ENCODE data around the gene GAP43.

GAP43 gene

DNA sequence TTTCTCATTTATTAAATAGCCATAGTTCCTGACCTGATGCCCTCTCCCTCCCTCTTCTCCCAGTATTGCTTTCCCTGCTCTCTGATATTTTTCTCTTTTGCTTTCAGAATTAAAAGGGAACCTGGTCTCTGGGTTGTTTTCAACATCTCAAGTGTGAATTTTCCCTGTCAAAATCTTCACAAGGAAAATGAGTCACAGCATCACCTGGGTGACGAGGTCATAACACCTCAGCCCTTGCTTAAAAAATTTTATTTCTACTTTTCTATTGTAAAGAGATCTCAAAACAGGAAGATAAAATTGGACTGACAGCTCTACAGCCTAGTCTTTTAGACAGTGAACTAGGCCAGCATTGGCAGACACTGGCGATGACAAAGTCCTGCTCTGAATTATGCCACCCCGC, 40.1 kb downstream of the GAP43 start:
- DNase-seq, result no peak

DNA sequence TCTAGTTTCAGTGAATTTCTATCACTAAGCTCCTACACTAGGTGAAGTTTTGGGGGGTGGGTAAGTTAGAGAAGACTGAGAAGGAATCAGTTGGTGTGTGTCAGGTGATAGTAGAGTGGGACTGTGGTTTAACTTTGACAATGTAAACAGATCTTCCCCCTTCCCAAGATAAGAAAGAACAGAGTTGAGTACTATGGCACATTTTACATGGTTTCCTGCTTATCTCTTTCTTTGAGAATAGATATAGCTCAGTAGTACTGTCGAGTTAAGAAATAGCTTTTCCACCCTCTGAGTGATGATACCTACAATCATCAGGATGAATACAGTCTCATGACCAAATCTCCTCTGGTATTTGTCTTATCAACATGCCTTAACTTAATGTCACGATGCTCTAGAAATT, 42.8 kb downstream of the GAP43 start:
- no peak for DNase-seq

DNA sequence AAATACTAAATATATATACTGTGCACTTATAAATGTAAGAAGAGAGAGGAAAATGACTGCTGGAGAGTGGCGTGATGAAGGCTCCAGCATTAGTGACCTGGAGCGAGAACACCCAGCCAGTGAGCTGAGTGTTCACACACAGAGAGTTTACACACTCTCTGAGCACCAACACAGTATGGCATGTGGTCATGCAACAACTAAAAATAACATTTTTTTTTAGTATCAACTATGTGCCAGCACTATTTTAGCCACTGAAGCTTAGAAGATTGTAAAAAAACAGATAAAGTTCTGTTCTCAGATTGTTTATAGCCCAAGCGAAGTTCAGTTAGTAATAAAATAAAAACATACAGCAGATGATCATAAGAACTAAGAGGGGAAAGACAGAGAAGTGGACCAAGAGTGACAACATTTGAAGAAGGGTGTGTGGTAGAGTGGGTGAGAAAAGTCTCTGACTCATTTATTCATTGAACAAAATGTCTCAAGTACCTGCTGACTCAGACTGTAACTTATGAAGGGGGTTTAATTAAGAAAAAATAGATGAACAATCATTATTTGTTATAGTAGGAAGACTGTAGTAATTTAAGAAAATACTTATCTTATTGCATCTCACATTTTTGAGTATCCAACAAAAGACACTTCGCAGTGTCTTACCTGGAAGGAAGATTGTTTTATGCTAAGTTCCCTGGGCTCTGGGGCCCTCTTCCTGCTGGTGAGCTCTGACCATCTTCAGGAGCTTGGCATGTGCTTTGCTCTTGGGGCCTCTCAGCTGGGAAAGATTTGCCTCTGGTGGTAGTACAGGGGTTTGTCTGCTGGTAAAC, 43.8 kb downstream of the GAP43 start:
- DNase-seq, result no peak

DNA sequence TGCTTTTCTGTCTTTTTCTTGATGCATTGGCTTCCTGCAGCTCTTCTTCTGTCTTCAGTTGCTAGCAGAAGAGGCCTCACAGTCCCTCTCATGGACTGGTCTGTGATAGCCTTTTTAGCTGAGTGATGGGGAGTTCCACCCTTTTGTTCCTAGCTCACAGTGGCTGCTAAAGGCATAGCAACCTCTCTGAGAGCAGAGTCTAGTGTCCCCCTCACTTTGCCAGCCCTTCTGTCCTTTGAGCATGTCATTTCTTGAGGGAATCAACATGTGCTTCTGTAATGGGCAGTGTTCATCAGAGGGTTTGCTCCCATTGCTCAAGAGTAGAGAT, 44.4 kb downstream of the GAP43 start:
- DNase-seq, result no peak

DNA sequence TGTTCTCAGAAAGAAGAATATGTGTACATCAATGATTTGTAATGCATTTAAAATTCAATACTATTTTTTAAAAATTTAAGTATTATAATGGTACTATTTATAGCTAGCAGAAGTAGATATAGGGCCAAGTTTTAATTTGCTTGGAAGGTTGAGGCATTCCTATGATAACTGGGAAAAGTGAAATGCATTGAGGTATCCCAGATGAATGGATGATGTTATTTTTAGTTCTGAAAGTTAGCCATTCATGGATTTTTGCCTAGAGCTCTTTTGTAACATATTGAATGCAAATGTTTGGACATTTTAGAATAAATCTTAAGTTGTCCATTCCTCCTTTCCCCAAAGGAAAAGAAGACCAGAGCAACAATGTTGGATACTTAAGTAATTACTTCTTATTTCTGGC, 47.6 kb downstream of the GAP43 start:
- DNase-seq, result no peak

DNA sequence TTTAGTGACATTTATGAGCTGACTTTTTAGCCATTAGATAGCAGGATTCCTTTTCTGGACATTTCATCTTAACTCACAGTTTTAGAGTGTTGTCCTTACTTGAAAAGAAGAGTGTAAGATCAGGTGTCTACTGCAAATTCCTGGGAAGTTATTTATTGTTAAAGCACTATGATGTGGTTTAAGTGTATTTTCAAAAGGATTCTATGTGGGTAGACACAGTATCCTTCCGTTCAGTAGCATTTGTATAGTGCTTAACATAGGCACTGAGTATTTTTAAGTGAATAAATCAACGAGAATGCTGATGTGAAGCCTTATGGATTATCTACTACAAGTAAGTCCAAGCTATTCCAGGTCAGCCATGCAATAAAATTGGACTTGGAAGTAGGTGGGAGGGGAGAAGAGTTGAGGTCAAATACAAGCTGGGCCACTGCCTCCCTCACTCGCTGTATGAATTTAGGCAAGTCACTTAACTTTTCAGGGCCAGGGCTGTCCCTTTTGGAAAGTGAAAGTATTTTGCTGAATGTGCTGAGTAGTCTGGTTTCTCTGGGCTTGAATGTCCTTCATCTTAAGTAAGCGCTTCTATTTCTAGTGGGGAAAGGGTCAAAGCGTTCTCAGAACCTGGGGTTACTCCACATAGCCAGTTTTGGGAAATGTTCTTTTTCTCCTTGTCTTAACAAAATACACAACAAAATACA, 48.6 kb downstream of the GAP43 start:
- no peak for DNase-seq

DNA sequence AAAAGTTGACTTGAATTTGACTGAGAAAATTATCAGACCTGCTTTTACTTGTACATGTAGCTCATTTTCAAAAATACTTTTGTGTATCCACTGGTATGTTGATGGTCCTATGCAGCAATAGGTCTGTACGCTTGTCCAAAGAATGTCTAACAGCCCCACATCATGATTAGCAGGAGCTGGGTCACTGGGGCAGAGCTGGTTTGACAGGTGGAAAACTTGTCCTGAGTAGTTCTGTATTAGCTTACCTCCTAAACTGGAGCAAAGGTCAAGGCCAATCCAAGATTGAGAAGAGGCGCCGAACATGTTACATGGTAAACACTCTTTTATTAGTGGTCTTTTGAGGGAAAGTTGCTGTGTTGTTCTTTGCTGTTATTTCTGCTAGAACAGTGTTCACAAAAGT, 50.6 kb downstream of the GAP43 start:
- DNase-seq, result no peak

DNA sequence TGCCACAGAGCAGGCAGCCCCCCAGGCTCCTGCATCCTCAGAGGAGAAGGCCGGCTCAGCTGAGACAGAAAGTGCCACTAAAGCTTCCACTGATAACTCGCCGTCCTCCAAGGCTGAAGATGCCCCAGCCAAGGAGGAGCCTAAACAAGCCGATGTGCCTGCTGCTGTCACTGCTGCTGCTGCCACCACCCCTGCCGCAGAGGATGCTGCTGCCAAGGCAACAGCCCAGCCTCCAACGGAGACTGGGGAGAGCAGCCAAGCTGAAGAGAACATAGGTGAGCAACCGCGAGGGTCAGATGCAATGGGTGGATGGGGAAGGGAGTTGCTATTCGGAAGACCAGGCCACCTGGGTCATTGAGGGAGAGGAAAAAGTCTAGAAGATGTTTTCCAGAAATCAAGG, 53.0 kb downstream of the GAP43 start:
- DNase-seq, result no peak

DNA sequence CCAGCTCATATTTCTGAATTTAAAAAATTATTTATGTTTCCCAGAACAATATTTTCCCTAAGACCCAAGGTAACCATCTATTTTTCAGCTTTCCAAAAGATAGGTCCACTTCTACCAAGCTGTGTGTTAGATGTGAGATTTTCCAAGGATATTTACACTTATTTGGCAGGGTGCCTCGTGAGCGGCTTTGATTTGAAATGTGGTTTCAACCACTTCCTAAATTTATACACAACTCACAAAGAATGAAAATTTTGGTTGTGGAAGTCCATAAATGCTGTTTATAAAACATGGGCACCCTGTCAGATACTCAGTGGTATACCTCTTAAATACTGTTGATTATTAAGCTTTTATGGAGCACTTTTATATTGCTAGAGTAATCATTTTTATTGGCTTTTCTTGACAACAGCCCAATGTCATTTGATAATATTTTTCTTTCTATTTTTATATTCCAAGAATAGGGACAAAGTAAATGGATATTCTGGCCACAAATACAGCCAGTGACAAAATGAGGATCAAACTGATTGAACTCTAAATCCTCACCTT, 57.6 kb downstream of the GAP43 start:
- DNase-seq, result no peak

DNA sequence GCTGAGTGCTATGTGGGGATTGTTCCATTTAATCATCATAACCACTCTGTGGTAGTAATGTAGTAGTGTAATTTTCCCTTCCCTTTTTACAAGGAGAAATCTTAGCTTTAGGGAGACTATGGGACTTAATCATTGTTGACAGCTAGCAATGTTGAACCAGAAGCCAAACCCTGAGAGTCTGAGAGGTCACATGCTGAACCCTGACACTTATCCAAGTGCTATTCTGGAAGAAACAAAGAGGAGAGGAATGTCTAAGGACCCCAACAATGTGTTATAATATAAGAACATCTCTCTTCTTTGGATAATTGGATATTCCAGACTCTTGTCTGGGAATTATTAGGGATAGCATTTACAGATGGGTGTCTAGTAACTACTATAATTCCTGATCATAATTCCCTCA, 58.4 kb downstream of the GAP43 start:
- no peak for DNase-seq

DNA sequence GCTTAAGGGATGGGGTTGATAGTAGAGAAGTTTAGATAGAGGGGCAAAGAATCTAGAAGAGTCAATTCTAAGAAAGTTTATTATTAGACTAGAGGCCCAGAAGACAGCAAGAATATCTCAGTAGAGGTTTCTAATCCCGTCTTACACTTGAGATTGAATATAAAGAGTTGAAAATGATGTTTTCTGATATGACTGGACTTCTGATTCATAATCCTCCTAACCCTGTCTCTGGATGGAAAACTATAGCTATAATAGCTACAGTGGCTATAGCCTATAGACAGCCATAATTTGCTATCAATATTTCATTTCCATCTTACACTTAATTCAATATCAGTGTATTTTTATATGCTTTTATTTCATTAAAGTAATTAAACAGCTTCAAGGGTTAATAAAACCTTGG, 60.0 kb downstream of the GAP43 start:
- no peak for DNase-seq

DNA sequence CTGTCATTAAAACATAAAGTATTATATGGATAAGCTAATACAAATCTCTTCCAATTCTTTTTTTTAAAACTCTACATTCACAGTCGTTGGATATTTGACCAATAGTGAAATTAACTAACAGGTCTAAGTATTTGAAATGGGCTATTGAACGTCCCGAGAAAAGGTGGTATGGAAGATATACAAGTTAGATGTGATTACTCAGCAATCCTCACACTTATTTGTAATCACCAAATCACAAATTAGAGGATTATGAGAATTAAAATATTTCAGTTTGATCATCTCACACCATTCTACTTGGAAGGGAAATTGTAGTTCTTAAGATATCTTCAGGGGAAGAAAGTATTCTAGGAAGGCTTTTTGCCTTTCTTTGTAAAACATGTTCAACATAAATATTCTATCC, 60.5 kb downstream of the GAP43 start:
- no peak for DNase-seq

DNA sequence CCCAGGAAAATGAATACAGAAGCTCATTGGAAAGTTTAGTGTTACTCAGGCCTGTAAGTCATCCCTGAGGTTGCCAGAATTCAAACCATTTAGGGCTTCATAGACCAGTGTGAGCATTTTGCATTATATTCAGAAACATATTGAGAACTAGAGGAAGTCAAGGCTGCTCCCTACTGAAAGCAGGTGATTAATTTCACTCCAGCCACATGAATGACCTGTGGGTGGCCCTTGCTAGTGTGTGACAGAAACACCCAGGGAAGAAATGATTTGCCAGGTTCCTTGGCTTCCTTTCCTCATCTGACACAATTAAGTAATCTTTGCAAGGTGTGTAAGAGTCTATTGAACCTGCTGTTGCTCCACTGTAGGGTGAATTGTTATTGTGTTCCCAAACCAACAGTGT, 61.8 kb downstream of the GAP43 start:
- no peak for DNase-seq

DNA sequence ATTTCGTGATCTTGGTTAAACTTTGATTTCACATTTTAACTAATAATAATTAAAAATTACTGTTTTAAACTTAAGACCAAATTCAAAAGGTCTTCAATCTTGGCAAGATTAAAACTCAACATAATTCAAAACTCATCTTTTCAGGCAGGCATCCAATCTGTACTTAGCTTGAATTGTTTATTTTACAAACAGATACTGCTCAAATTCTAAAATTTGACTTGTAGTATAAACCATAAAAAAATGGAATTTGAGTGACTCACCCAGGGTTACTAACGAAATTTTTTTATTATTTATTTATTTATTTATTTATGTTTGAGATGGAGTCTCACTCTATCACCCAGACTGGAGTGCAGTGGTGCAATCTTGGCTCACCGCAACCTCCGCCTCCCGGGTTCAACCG, 64.4 kb downstream of the GAP43 start:
- DNase-seq, result no peak

DNA sequence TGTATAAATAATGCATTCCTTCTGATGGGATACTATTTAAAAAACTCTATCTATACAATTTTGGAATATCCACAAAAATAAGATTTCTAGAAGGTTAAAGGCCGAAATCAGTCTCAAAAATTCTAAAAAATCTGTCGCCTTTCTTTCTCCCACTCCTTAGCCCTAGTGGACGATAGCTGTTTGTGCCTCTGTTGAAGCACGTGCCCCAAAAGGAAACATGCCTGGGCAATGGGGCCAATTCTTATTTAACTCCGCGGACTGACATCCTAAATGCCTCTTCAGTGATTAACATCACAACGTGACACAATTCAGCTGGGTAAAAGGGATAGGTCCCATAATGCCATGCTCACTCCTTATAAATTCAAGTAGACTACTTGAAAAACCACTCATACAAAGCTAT, 65.1 kb downstream of the GAP43 start:
- no peak for DNase-seq

DNA sequence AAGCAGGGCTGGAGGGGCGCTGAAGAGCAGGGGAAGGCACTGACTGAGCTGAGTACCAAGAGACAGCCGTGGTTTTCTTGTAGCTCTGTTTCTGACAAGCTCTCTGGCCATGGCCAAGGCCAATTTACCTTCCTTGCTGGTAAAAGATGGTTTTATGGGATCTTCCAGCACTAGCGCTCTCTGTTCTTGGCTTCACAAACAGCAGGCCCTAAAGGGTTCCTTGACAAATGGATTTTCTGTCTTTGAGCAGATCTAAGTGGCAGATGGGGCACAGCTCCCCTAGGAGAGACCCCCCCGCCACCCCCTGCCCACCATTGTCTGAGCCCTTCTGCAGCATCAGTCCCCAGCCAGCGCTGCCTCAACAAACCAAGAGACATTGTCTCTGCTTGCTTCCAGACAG, 66.6 kb downstream of the GAP43 start:
- no peak for DNase-seq

DNA sequence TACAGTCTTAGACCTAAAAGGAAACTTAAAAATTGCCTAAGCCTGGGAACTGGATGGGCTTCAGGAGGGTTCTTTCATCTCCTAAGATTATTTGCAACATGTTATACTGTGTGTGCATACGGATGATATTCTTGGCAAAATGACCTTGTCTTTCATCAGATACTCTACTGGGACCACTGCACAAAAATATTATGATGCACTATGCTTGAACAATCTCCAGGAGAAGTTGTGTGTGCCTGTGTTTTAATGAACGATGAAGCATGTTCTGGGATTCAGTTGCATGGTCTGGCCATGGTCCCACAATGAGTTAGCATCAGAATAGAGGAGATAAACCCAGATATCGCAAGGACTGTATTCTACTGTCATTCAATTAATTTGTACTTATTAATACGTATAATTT, 68.7 kb downstream of the GAP43 start:
- DNase-seq, result no peak

DNA sequence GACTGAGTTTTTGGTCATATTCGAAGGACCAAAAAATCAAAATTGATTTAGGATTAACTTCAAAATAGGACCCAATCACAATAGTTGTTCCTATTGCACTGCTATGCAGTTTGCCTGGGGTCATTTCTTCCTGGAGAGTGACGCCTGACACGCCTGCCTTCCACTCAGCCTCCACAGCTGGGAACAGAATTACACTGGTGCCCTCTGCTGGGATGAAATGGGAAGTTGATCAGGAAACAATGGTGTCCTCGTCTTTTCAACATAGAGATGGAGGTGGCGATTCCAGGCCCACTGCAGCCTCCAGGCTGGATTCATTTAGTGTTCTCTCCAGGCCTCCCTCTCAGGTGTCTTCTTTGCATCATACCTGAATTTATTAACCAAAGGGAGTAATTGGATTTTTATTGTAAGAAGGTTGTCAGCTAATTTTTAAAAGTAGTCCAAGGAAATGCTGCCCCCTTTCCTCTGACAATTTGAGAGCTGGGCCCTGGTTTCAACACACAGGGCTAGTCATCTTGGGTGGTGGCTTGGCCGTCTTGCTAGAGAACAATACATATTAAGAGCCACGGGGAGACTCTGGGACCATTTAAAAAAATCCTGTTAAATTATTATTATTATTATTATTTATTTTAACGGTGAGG, 69.7 kb downstream of the GAP43 start:
- peak; percentile 58 for DNase-seq

DNA sequence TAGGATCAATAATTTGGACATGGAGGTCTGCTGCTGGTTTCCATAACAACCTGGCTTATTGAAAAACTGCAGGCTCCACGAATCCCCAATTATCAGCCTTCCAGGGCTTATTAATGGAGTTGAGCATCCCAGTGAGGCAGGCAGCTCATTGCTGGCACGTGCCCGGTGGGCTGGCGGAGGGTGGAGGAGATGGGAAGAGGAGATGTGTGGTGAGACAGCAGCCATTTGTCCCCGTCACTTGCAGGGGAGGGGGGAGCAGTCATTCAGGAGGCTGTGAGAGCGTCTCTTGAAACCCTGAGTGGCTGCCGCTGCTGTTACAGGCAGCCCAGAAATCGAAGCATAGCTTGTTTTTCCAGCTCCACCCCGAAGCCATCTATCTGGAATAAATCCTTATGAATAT, 70.6 kb downstream of the GAP43 start:
- no peak for DNase-seq

DNA sequence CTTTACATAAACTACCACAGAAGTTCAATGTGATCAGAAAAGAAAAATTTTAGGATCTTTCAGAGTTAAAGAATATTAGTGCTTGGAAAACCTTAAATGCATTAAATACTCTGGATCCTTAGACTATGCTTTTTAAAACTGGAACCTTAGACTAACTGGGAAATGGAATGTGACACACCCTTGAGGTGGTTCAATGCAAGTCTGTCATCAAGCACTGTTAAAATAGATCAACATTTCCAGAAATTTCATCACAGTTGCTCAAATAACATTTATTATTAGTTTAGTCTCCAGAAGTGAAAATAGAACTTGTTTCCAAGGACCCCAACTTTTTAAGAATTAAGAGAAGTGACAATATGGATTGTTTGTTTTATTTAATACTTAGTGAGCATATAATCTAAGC, 71.8 kb downstream of the GAP43 start:
- no peak for DNase-seq

DNA sequence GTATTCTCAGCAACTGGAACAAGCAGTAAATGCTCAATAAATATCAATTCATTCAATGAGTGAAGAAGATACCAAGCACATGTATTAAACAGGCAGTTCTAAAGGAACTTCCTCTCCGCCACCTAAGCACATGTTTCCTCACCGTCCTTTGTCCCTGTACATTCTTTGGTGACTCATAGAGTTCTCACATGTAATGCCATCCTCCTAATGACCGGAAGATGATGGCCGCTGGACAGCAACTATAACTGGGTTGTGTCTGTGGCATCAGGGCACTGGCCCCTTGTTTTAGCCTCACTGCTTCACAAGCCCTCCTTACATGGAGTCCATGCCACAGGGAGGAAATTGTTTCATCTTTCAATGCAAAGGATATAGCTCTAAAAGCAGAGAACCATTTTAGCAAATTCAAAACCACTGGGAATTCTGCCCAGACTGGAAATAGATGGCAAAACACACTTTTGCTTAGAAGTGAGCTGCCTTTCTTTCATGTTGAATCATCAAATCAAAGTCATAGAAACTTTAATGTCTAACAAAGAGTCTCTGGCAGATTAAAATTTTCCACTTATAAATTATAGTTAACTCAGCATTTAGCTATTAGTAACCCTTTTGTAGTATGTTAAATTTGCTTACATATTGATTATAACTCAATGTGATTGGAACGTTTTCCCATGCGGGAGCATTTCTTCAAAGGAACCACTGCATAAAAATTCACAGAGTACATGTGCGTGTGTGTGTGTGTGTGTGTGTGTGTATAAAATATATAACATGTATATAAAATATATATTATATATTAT, 74.1 kb downstream of the GAP43 start:
- no peak for DNase-seq

DNA sequence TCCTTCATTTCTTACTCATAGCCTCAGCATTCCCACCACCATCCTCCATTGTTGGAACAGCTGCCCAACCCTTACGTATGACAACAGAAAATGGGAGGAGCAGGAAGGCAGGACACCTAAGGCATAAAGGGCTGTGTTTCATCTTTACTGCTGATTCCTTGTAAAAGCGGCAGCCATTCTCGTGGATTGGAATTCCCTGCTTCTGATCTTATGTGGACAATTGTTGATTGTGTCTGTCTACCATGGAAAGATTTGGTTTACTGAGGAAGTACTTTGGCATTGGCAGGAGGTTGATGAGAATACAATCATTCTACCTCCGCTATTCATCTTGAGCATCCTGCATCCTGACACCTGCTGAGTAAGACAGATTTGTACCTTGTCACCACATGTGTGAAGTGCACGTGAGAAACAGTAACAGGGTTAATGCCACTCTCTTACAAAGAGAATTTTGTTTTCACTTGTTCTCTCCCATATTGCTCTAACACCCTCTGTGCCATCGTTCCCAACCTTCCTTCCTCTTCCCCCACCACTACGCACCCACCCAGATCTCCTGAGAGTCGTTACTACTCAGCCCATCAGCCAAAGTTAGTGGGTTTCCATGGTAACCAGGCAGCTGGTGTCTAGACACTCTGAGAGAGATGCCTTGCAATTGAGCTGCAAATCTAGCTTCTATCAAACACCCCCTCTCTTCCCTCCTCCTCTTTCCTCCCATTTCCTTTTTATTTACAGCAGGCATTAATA, 75.7 kb downstream of the GAP43 start:
- no peak for DNase-seq

DNA sequence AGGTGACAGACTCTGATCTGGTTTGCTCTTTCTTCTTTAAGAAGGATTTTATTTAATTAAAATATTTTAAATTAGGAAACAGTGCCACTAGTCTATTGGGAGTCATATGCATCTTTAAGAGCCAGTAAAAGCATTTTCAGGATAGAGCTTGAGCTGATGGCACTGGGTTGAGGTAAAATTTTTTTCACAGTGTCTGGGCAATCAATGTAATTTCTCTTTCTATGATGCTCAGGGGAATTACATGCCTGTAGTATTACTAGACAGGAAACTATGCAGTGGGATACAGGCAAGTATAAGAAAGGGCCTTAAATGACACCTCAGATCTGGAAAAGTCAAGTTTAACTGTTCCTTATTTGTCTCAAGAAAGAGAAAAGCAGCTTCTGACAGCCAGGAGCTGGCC, 76.4 kb downstream of the GAP43 start:
- DNase-seq, result no peak

All from NCI-H526 treated with DMSO at 0.1 percent for 48 hours (cell line).